Neuronal stem cell (in vitro differentiated cells): ENCODE results near the gene ACMSD. TPM values are rescaled to one million over a fixed set of nuclear protein-coding genes. Genes with fewer than 3 reads are reported as not detected.

ENCODE experiments used
- small RNA-seq: library from polyadenylated mRNA; stranded (forward); fragments of <200 nt; extraction: miRNeasy Mini kit (QIAGEN cat#:217004); gene quantifications from one replicate; pipeline ENCODE3, GENCODE V24; 2013; ENCODE audit not compliant: insufficient read depth

The ACMSD gene

Small RNA genes within 50 kb of the gene (small RNA-seq; reads per million reads assigned to genes)
- gene AC110620.1 (not detected), gene MIR5590 (not detected)
